Neuronal stem cell (in vitro differentiated cells): ENCODE results near the gene STIP1.
A peak's percentile ranks its signal among the peaks of the same experiment; 100 is the strongest.

Experiments used
- DNase-seq: peaks from one replicate; pipeline ENCODE4 v3.0.0-alpha.2; 2013; ENCODE audit warnings: low spot score
- H2AFZ ChIP-seq: one replicate; pipeline ENCODE4 v1.6.1; 2013; ENCODE audit warnings: mild to moderate bottlenecking, low read length, inconsistent platforms
- H2AK5ac ChIP-seq: 2 replicates; pipeline ENCODE4 v1.6.1; 2013; ENCODE audit warnings: low read depth, mild to moderate bottlenecking, inconsistent platforms, low read length, moderate library complexity, mixed read lengths
- H2BK120ac ChIP-seq: 2 replicates; pipeline ENCODE4 v1.6.1; 2013; ENCODE audit warnings: low read depth, mild to moderate bottlenecking, inconsistent platforms, low read length, moderate library complexity, mixed read lengths
- H2BK12ac ChIP-seq: one replicate; pipeline ENCODE4 v1.6.1; 2013; ENCODE audit warnings: low read length, inconsistent platforms
- H2BK15ac ChIP-seq: 2 replicates; pipeline ENCODE4 v1.6.1; 2013; ENCODE audit warnings: mild to moderate bottlenecking, low read length, inconsistent platforms, mixed read lengths
- H2BK5ac ChIP-seq: one replicate; pipeline ENCODE4 v1.6.1; 2013; ENCODE audit warnings: inconsistent platforms, mild to moderate bottlenecking, low read length, moderate library complexity
- H3K14ac ChIP-seq: one replicate; pipeline ENCODE4 v1.6.1; 2013; ENCODE audit warnings: low read length, inconsistent platforms
- H3K18ac ChIP-seq: 2 replicates; pipeline ENCODE4 v1.6.1; 2013; ENCODE audit warnings: low read length, inconsistent platforms
- H3K23ac ChIP-seq: 2 replicates; pipeline ENCODE4 v1.6.1; 2013; ENCODE audit warnings: low read depth, mild to moderate bottlenecking, mixed read lengths, low read length, inconsistent platforms; ENCODE audit not compliant: poor library complexity
- H3K27ac ChIP-seq: replicated peaks from 3 replicates; pipeline ENCODE4 v1.5.1; 2013; ENCODE audit warnings: low read length, inconsistent platforms
- H3K27me3 ChIP-seq, 3 experiments: 2 replicates each; pipeline ENCODE4 v1.6.1; 2013; ENCODE audit warnings: low read length in 3 of 3, mild to moderate bottlenecking in 2 of 3, inconsistent platforms in 1 of 3, low read depth in 1 of 3, mixed read lengths in 1 of 3, moderate library complexity in 1 of 3; ENCODE audit not compliant: control insufficient read depth in 3 of 3, insufficient read depth in 3 of 3
- H3K36me3 ChIP-seq, 2 donors: replicated peaks in 1 of 2; 2 replicates each; pipeline ENCODE4 v1.6.1; 2013; ENCODE audit warnings: low read length in 2 of 2; ENCODE audit not compliant: control insufficient read depth in 2 of 2, insufficient read depth in 2 of 2
- H3K4ac ChIP-seq: 2 replicates; pipeline ENCODE4 v1.6.1; 2013; ENCODE audit warnings: inconsistent platforms, mild to moderate bottlenecking, low read length, moderate library complexity
- H3K4me1 ChIP-seq, 2 donors: 1 replicate in 1 of 2; 2 replicates in 1 of 2; pipeline ENCODE4 v1.6.1; 2013; ENCODE audit warnings: low read length in 2 of 2, low read depth in 1 of 2; ENCODE audit not compliant: control insufficient read depth in 2 of 2, insufficient read depth in 1 of 2
- H3K4me2 ChIP-seq: one replicate; pipeline ENCODE4 v1.6.1; 2013; ENCODE audit warnings: mild to moderate bottlenecking, low read length, inconsistent platforms; ENCODE audit not compliant: insufficient read depth, poor library complexity, severe bottlenecking
- H3K4me3 ChIP-seq, 2 donors: 2 replicates each; pipeline ENCODE4 v1.5.1; 2013; ENCODE audit warnings: low read length in 2 of 2, mild to moderate bottlenecking in 2 of 2, inconsistent platforms in 1 of 2, moderate library complexity in 1 of 2
- H3K79me1 ChIP-seq: one replicate; pipeline ENCODE4 v1.6.1; 2013; ENCODE audit warnings: low read depth, mild to moderate bottlenecking, inconsistent platforms, low read length, moderate library complexity
- H3K9ac ChIP-seq: one replicate; pipeline ENCODE4 v1.6.1; 2013; ENCODE audit warnings: mild to moderate bottlenecking, low read depth, low read length, inconsistent platforms; ENCODE audit not compliant: poor library complexity
- H3K9me3 ChIP-seq, 2 donors: replicated peaks in 1 of 2; 2 replicates each; pipeline versions ENCODE3 to v1.6.1; 2013; ENCODE audit warnings: low read length in 2 of 2, mild to moderate bottlenecking in 2 of 2, inconsistent platforms in 1 of 2, low read depth in 1 of 2, mixed read lengths in 1 of 2, moderate library complexity in 1 of 2; ENCODE audit not compliant: control insufficient read depth in 2 of 2, insufficient read depth in 1 of 2
- H4K8ac ChIP-seq: one replicate; pipeline ENCODE4 v1.6.1; 2013; ENCODE audit warnings: low read depth, mild to moderate bottlenecking, inconsistent platforms, low read length, moderate library complexity
- H4K91ac ChIP-seq: one replicate; pipeline ENCODE4 v1.6.1; 2013; ENCODE audit warnings: low read length, low read depth, mild to moderate bottlenecking, inconsistent platforms; ENCODE audit not compliant: poor library complexity
- WGBS, 2 donors: extraction: QIAGEN DNeasy Blood & Tissue Kit; methylation state at CpG; one replicate each; pipeline ENCODE4 v1.1.7; 2013; ENCODE audit warnings: missing lambda C conversion rate in 2 of 2, mixed read lengths in 1 of 2; ENCODE audit not compliant: insufficient read length in 2 of 2, insufficient replicate concordance in 1 of 2; ENCODE audit errors: extremely low coverage in 2 of 2; 5-methylcytosine and 5-hydroxymethylcytosine counted together

STIP1 gene

GRCh38 chr11:64218628-64219353 is 32.8 kb downstream of the STIP1 start:
- peak overlapping the region; percentile 9 for H3K9ac ChIP-seq
- no peak overlapping the region for H3K4me2 ChIP-seq
- H3K18ac ChIP-seq, result peak overlapping the region; percentile 2
- peak overlapping the region; percentile 60 for H3K23ac ChIP-seq
- WGBS, 2 donors, result no CpG with 5 or more reads among the region's 11 CpGs
- no peak overlapping the region for H2BK5ac ChIP-seq
- no peak overlapping the region for H2AK5ac ChIP-seq
- H3K14ac ChIP-seq, result no peak overlapping the region
- no peak overlapping the region for H3K27ac ChIP-seq
- H2BK12ac ChIP-seq, result no peak overlapping the region
- peaks cover 8 to 19% of the 10 kb centered on the region in 2 donors for H3K36me3 ChIP-seq
- H3K79me1 ChIP-seq, result peaks cover 4% of the 10 kb centered on the region
- no peaks in the 10 kb centered on the region for H3K4me1 ChIP-seq
- H3K4ac ChIP-seq, result no peak overlapping the region
- no peak for DNase-seq
- no peak overlapping the region for H2BK120ac ChIP-seq
- H3K27me3 ChIP-seq, result no peaks in the 10 kb centered on the region
- H3K9me3 ChIP-seq, result no peaks in the 10 kb centered on the region
- H2AFZ ChIP-seq, result no peak overlapping the region
- H3K4me3 ChIP-seq, result no peak overlapping the region
- H4K91ac ChIP-seq, result no peak overlapping the region
- no peak overlapping the region for H4K8ac ChIP-seq
- no peak overlapping the region for H2BK15ac ChIP-seq

GRCh38 chr11:64219354-64219684 is 33.3 kb downstream of the STIP1 start:
- Histone ChIP-seq H3K9ac (peak overlapping the region; percentile 9), H4K91ac (no peak overlapping the region), H3K36me3 (peaks cover 10 to 24% of the 10 kb centered on the region in 2 donors), H3K9me3 (no peaks in the 10 kb centered on the region), H2BK120ac (no peak overlapping the region), H3K79me1 (peaks cover 4% of the 10 kb centered on the region), H3K4me2 (no peak overlapping the region), H3K4ac (no peak overlapping the region), H3K27ac (no peak overlapping the region), H2BK15ac (no peak overlapping the region), H2BK5ac (no peak overlapping the region), H3K18ac (peak overlapping the region; percentile 2), H3K23ac (peak overlapping the region; percentile 60), H3K4me3 (no peak overlapping the region), H3K27me3 (no peaks in the 10 kb centered on the region), H2BK12ac (no peak overlapping the region), H3K4me1 (no peaks in the 10 kb centered on the region), H2AFZ (no peak overlapping the region), H4K8ac (peak overlapping the region; percentile 65), H3K14ac (no peak overlapping the region), H2AK5ac (no peak overlapping the region)
- WGBS, 2 donors, result no CpG with 5 or more reads among the region's 7 CpGs
- no peak for DNase-seq

- no CpG with 5 or more reads among the region's 10 CpGs for WGBS, 2 donors
Observed at GRCh38 chr11:64219755-64220154, 33.8 kb downstream of the STIP1 start.

GRCh38 chr11:64220271-64220670 is 34.3 kb downstream of the STIP1 start:
- Histone ChIP-seq H3K23ac (no peak overlapping the region), H3K4me2 (no peak overlapping the region)

More at GRCh38 chr11:64219755-64220154, 33.8 kb downstream of the STIP1 start:
- Histone ChIP-seq H3K36me3 (peaks cover 10 to 27% of the 10 kb centered on the region in 2 donors), H3K79me1 (peaks cover 4% of the 10 kb centered on the region), H2BK15ac (no peak overlapping the region), H3K4ac (no peak overlapping the region), H4K8ac (no peak overlapping the region), H3K18ac (no peak overlapping the region), H3K14ac (no peak overlapping the region), H2BK5ac (no peak overlapping the region), H3K4me2 (no peak overlapping the region), H2AK5ac (peak overlapping the region; percentile 37), H4K91ac (no peak overlapping the region), H2BK120ac (no peak overlapping the region), H3K23ac (no peak overlapping the region), H2BK12ac (no peak overlapping the region), H3K4me3 (no peak overlapping the region), H2AFZ (no peak overlapping the region), H3K27ac (no peak overlapping the region), H3K9me3 (no peaks in the 10 kb centered on the region), H3K27me3 (no peaks in the 10 kb centered on the region), H3K4me1 (peaks cover 0 to under 1% of the 10 kb centered on the region in 2 donors), H3K9ac (no peak overlapping the region)
- no peak for DNase-seq

More at GRCh38 chr11:64220271-64220670, 34.3 kb downstream of the STIP1 start:
- peaks cover 3 to 5% of the 10 kb centered on the region in 2 donors for H3K4me1 ChIP-seq
- no peaks in the 10 kb centered on the region for H3K9me3 ChIP-seq
- H3K79me1 ChIP-seq, result peaks cover 4% of the 10 kb centered on the region
- H2AFZ ChIP-seq, result no peak overlapping the region
- peaks cover 10 to 27% of the 10 kb centered on the region in 2 donors for H3K36me3 ChIP-seq
- DNase-seq, result no peak
- WGBS, 2 donors, result no CpG with 5 or more reads among the region's 17 CpGs
- no peak overlapping the region for H2BK120ac ChIP-seq
- H4K91ac ChIP-seq, result no peak overlapping the region
- H3K18ac ChIP-seq, result no peak overlapping the region
- no peaks in the 10 kb centered on the region for H3K27me3 ChIP-seq
- no peak overlapping the region for H2AK5ac ChIP-seq
- no peak overlapping the region for H3K14ac ChIP-seq
- H3K27ac ChIP-seq, result no peak overlapping the region
- no peak overlapping the region for H2BK5ac ChIP-seq
- H3K4ac ChIP-seq, result no peak overlapping the region
- no peak overlapping the region for H4K8ac ChIP-seq
- peak overlapping the region; percentile 50 for H3K9ac ChIP-seq
- no peak overlapping the region for H2BK12ac ChIP-seq
- H3K4me3 ChIP-seq, result no peak overlapping the region
- no peak overlapping the region for H2BK15ac ChIP-seq
